HCT116 (cell line): ENCODE measurements around the gene TMTC2. TPM values are rescaled to one million over a fixed set of nuclear protein-coding genes. Genes with fewer than 3 reads are reported as not detected.

Experiments used
- ATAC-seq: fragments of 200-7000 bp; cut with Tn5 transposase; 2 replicates; pipeline ENCODE4 v1.9.1; 2020; ENCODE audit warnings: mild to moderate bottlenecking, moderate library complexity
- BruUV-seq: library from RNA; stranded (reverse); fragments of 400-500 nt; replicated peaks from 2 replicates; lab custom pipeline; 2021; lab: Mats Ljungman, UMichigan
- CTCF ChIA-PET: fragments of 300-600 bp; sonication (Branson Sonifier 250); formaldehyde crosslinking; loops from one replicate; lab custom pipeline; 2021; ENCODE audit warnings: antibody characterized with exemption; lab: Charles Lee
- POLR2A ChIA-PET: fragments of 300-600, 350-600 bp; sonication (Branson Sonifier 250); formaldehyde crosslinking; loops from one replicate; lab custom pipeline; 2021; ENCODE audit warnings: antibody characterized with exemption; lab: Charles Lee
- RAD21 ChIA-PET, 2 experiments: fragments of 300-600 bp; sonication (Branson Sonifier 250); formaldehyde crosslinking; loops; one replicate each; lab custom pipeline; 2023; ENCODE audit warnings: low total read pairs in 2 of 2; ENCODE audit not compliant: uncharacterized antibody in 2 of 2, unreplicated experiment in 2 of 2, low non-redundant PET in 1 of 2; lab: Charles Lee
- DNase-seq: peaks from one replicate; pipeline ENCODE4 v3.0.0-alpha.2; 2010; ENCODE audit warnings: low read depth, low spot score
- H2AFZ ChIP-seq: fragments of 200-600 bp; shearing (Covaris generic), sonication (generic); 2 replicates; pipeline ENCODE4 v1.6.1; 2017; ENCODE audit warnings: low read depth, mixed run types, mixed read lengths, antibody characterized with exemption, low read length; ENCODE audit not compliant: poor library complexity, severe bottlenecking
- H3K27ac ChIP-seq: 2 replicates; pipeline ENCODE4 v1.5.1; 2012; ENCODE audit warnings: low read depth, low read length
- H3K27me3 ChIP-seq: fragments of 200-600 bp; sonication (generic); 2 replicates; pipeline ENCODE4 v1.6.1; 2016; ENCODE audit warnings: mixed run types, low read length, mixed read lengths; ENCODE audit not compliant: insufficient read depth
- H3K36me3 ChIP-seq, 2 experiments: fragments of 200-500 bp in 1 of 2; fragments of 200-600 bp in 1 of 2; sonication (Bioruptor generic) in 1 of 2; sonication (generic) in 1 of 2; 2 replicates each; pipeline versions ENCODE4 v1.5.1 to v1.6.1; 2014 to 2016; ENCODE audit warnings: low read length in 2 of 2, inconsistent platforms in 1 of 2, mixed read lengths in 1 of 2, mixed run types in 1 of 2; ENCODE audit not compliant: insufficient read depth in 2 of 2, control insufficient read depth in 1 of 2
- H3K4me1 ChIP-seq, 2 experiments: fragments of 200-600 bp in 1 of 2; sonication (generic) in 1 of 2; 2 replicates each; pipeline versions ENCODE4 v1.5.1 to v1.6.1; 2012 to 2017; ENCODE audit warnings: low read length in 2 of 2, inconsistent platforms in 1 of 2, mild to moderate bottlenecking in 1 of 2, mixed read lengths in 1 of 2, mixed run types in 1 of 2, moderate library complexity in 1 of 2; ENCODE audit not compliant: insufficient read depth in 2 of 2, control insufficient read depth in 1 of 2
- H3K4me2 ChIP-seq: fragments of 200-600 bp; sonication (generic); 2 replicates; pipeline ENCODE4 v1.6.1; 2017; ENCODE audit warnings: mixed run types, low read length, mixed read lengths
- H3K4me3 ChIP-seq, 2 experiments: fragments of 200-600 bp in 1 of 2; sonication (generic) in 1 of 2; replicated peaks in 1 of 2; 2 replicates each; pipeline ENCODE4 v1.5.1; 2011 to 2016; ENCODE audit warnings: low read length in 2 of 2, control low read depth in 1 of 2, low read depth in 1 of 2, mild to moderate bottlenecking in 1 of 2, mixed read lengths in 1 of 2, mixed run types in 1 of 2
- H3K79me2 ChIP-seq: fragments of 200-600 bp; sonication (generic); 2 replicates; pipeline ENCODE4 v1.6.1; 2017; ENCODE audit warnings: mild to moderate bottlenecking, mixed run types, low read length, moderate library complexity, mixed read lengths; ENCODE audit not compliant: insufficient read depth
- H3K9ac ChIP-seq: fragments of 200-600 bp; sonication (generic); 2 replicates; pipeline ENCODE4 v1.6.1; 2016; ENCODE audit warnings: low read length, mixed read lengths
- H3K9me2 ChIP-seq: fragments of 200-600 bp; sonication (generic), shearing (Covaris generic); 2 replicates; pipeline ENCODE4 v1.6.1; 2017; ENCODE audit warnings: mixed run types, mild to moderate bottlenecking, moderate library complexity; ENCODE audit not compliant: insufficient read depth
- H3K9me3 ChIP-seq, 2 experiments: fragments of 200-500 bp in 1 of 2; fragments of 200-600 bp in 1 of 2; sonication (Bioruptor generic) in 1 of 2; sonication (generic) in 1 of 2; 2 replicates each; pipeline ENCODE4 v1.6.1; 2014 to 2017; ENCODE audit warnings: low read length in 2 of 2, mixed read lengths in 2 of 2, inconsistent platforms in 1 of 2, low read depth in 1 of 2, mild to moderate bottlenecking in 1 of 2, mixed run types in 1 of 2, moderate library complexity in 1 of 2; ENCODE audit not compliant: control insufficient read depth in 1 of 2, insufficient read depth in 1 of 2
- H4K20me1 ChIP-seq: fragments of 200-600 bp; sonication (generic), shearing (Covaris generic); 2 replicates; pipeline ENCODE4 v1.6.1; 2017; ENCODE audit warnings: mixed run types, mild to moderate bottlenecking, moderate library complexity; ENCODE audit not compliant: insufficient read depth
- CEBPB ChIP-seq: IDR thresholded peaks from 2 replicates; pipeline ENCODE4 v1.6.1; 2012; ENCODE audit warnings: low read depth
- FOSL1 ChIP-seq: IDR thresholded peaks from 2 replicates; pipeline ENCODE4 v1.6.1; 2012; ENCODE audit warnings: low read depth
- SIN3A ChIP-seq: IDR thresholded peaks from 2 replicates; pipeline ENCODE4 v1.6.1; 2012; ENCODE audit warnings: low read depth
- YY1 ChIP-seq: IDR thresholded peaks from 2 replicates; pipeline ENCODE4 v1.6.1; 2011; ENCODE audit warnings: low read length, low read depth, moderate library complexity, mild to moderate bottlenecking; ENCODE audit not compliant: insufficient replicate concordance; ENCODE audit errors: extremely low read depth
- intact Hi-C: fragments of 100-400 bp; cut with micrococcal nuclease; formaldehyde crosslinking; loops from 2 replicates; pipeline ENCODE4 v1.10.0; 2022
- total RNA-seq: library from RNA; stranded (reverse); gene quantifications from one replicate; pipeline ENCODE4 v1.2.1, GENCODE V29; 2021; ENCODE audit not compliant: unreplicated experiment
- TF ChIP-seq, protein P1 (sequence below): IDR thresholded peaks from 2 replicates; pipeline ENCODE4 v1.6.1; 2012; ENCODE audit warnings: low read depth

TMTC2 gene
- total RNA-seq, 1 experiment from 2014 or later = 11.5 TPM

DNA sequence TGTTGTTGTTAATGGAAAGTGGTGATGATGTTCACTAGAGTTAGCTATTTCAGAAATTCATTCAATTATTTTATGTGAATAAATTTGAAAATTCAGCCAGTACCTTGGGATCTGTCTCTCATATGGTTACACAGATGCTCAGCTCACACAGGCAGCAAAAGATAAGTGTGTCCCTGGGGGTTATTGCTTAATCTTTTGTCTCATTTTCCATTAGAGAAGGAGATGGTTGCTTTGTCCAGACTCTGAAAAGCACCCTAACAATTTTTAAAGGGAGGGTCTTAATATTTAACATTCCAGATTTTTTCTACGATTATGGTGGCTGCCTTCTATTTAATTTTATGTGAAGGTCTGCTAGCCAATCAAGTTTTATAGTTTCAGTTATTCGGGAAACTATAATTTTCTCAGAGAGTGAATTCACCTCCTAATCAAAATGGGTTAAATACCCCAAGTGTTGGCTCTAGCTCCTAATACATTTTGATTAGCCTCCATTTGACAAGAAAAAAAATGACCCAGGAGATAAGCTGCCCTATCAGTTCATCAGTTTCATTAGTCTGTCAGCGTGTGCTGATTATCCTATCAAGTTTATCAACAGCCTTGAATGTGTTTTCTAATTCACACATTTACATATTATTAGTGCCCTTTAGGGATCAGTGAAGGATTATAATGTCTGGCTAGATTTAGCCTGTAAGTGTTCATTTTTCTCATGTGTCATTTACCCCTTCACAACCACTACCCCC is 282.1 kb downstream of the TMTC2 start:
- Histone ChIP-seq H3K27me3 (no peaks in the 10 kb centered on the region), H3K9me3 (no peaks in the 10 kb centered on the region), H3K79me2 (no peaks in the 10 kb centered on the region), H3K4me2 (no peak overlapping the region), H3K4me1 (no peaks in the 10 kb centered on the region)
- CTCF ChIA-PET = no interaction called here
- no TSS peak for BruUV-seq
- RAD21 ChIA-PET = interaction anchor here in 1 of 2 experiments (0.5 kb wide), 1 partner anchor 216 kb away, joined by 3 read pairs; no protein-coding TSS in a partner anchor
- TF ChIP-seq CEBPB (no peak), FOSL1 (no peak), SIN3A (no peak), YY1 (no peak)
- TF ChIP-seq, protein P1, sequence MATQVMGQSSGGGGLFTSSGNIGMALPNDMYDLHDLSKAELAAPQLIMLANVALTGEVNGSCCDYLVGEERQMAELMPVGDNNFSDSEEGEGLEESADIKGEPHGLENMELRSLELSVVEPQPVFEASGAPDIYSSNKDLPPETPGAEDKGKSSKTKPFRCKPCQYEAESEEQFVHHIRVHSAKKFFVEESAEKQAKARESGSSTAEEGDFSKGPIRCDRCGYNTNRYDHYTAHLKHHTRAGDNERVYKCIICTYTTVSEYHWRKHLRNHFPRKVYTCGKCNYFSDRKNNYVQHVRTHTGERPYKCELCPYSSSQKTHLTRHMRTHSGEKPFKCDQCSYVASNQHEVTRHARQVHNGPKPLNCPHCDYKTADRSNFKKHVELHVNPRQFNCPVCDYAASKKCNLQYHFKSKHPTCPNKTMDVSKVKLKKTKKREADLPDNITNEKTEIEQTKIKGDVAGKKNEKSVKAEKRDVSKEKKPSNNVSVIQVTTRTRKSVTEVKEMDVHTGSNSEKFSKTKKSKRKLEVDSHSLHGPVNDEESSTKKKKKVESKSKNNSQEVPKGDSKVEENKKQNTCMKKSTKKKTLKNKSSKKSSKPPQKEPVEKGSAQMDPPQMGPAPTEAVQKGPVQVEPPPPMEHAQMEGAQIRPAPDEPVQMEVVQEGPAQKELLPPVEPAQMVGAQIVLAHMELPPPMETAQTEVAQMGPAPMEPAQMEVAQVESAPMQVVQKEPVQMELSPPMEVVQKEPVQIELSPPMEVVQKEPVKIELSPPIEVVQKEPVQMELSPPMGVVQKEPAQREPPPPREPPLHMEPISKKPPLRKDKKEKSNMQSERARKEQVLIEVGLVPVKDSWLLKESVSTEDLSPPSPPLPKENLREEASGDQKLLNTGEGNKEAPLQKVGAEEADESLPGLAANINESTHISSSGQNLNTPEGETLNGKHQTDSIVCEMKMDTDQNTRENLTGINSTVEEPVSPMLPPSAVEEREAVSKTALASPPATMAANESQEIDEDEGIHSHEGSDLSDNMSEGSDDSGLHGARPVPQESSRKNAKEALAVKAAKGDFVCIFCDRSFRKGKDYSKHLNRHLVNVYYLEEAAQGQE = no peak
- TF ChIP-seq, all 23 proteins: peak for 0
- Histone ChIP-seq H3K27ac (no peak overlapping the region), H3K4me3 (no peak overlapping the region), H2AFZ (no peak overlapping the region), H3K9me2 (no peaks in the 10 kb centered on the region), H3K9ac (no peak overlapping the region), H3K36me3 (no peaks in the 10 kb centered on the region), H4K20me1 (no peaks in the 10 kb centered on the region)
- intact Hi-C loops = no loop called here
- POLR2A ChIA-PET = no interaction called here
- no peak for ATAC-seq
- DNase-seq = no peak
